Measurements from ENCODE around the gene PPP2R1B.

DNA sequence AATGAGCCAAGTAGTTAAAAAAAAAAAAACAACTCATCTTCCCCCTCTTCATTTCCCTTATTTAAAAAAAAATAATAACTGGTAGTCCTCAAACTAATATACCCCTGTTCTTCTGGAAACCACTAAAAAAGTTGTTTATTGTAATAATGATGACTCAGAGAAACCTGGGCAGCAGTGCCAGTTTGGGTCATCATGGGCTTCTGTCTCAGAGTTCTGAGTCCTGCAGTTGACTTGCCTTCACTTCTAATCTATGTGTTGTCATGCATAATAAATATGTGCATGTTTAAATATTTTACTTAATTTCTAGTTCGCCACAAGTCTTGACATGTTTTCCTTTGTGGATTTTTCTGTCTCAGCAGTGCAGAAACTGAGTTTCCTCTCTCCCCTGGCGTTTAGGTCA lies 46.8 kb downstream of the PPP2R1B start:
- TF ChIP-seq, protein P1, sequence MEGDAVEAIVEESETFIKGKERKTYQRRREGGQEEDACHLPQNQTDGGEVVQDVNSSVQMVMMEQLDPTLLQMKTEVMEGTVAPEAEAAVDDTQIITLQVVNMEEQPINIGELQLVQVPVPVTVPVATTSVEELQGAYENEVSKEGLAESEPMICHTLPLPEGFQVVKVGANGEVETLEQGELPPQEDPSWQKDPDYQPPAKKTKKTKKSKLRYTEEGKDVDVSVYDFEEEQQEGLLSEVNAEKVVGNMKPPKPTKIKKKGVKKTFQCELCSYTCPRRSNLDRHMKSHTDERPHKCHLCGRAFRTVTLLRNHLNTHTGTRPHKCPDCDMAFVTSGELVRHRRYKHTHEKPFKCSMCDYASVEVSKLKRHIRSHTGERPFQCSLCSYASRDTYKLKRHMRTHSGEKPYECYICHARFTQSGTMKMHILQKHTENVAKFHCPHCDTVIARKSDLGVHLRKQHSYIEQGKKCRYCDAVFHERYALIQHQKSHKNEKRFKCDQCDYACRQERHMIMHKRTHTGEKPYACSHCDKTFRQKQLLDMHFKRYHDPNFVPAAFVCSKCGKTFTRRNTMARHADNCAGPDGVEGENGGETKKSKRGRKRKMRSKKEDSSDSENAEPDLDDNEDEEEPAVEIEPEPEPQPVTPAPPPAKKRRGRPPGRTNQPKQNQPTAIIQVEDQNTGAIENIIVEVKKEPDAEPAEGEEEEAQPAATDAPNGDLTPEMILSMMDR (IDR thresholded peaks at IDR 0.05): no peak
- no peak for TF ChIP-seq POLR2A (IDR thresholded peaks at IDR 0.05)
